ENCODE measurements around the gene PNMA8C. TPM values are rescaled to one million over a fixed set of nuclear protein-coding genes. Genes with fewer than 3 reads are reported as not detected.
A peak's percentile ranks its signal among the peaks of the same experiment; 100 is the strongest.

PNMA8C gene
- total RNA-seq, 1 donor from 2014 or later, result 1.4 TPM

GRCh38 chr19:46392252-46392801, 36.4 kb downstream of the PNMA8C start:
- H3K4me3 Mint-ChIP-seq, result no peak overlapping the region
- H3K36me3 Mint-ChIP-seq (ENCODE audit: low read depth), result peaks cover 24% of the 10 kb centered on the region
- no peaks in the 10 kb centered on the region for H3K9me3 Mint-ChIP-seq
- no peak for DNase-seq (ENCODE audit: low read depth, low spot score)
- TF ChIP-seq CTCF (conservative IDR thresholded peaks at IDR 0.05), result no peak
- H3K27me3 Mint-ChIP-seq (ENCODE audit: low read depth), result no peaks in the 10 kb centered on the region
- H3K4me1 Mint-ChIP-seq, result peaks cover 12% of the 10 kb centered on the region
- H3K27ac Mint-ChIP-seq (ENCODE audit: unreplicated experiment), result peak overlapping the region; percentile 97

- no peaks in the 10 kb centered on the region for H3K27me3 Mint-ChIP-seq (ENCODE audit: low read depth)
- DNase-seq (ENCODE audit: low read depth, low spot score), result no peak
- H3K4me3 Mint-ChIP-seq, result no peak overlapping the region
- no peak for TF ChIP-seq CTCF (conservative IDR thresholded peaks at IDR 0.05)
- H3K27ac Mint-ChIP-seq (ENCODE audit: unreplicated experiment), result no peak overlapping the region
- H3K36me3 Mint-ChIP-seq (ENCODE audit: low read depth), result peaks cover 26% of the 10 kb centered on the region
- no peaks in the 10 kb centered on the region for H3K9me3 Mint-ChIP-seq
- peaks cover 11% of the 10 kb centered on the region for H3K4me1 Mint-ChIP-seq
Observed at GRCh38 chr19:46391296-46392251, 37.2 kb downstream of the PNMA8C start.

GRCh38 chr19:46390866-46391265, 37.9 kb downstream of the PNMA8C start:
- H3K4me1 Mint-ChIP-seq, result peaks cover 11% of the 10 kb centered on the region
- no peaks in the 10 kb centered on the region for H3K27me3 Mint-ChIP-seq (ENCODE audit: low read depth)
- no peak for DNase-seq (ENCODE audit: low read depth, low spot score)
- peaks cover 28% of the 10 kb centered on the region for H3K36me3 Mint-ChIP-seq (ENCODE audit: low read depth)
- H3K4me3 Mint-ChIP-seq, result no peak overlapping the region
- TF ChIP-seq CTCF (conservative IDR thresholded peaks at IDR 0.05), result no peak
- H3K27ac Mint-ChIP-seq (ENCODE audit: unreplicated experiment), result no peak overlapping the region
- no peaks in the 10 kb centered on the region for H3K9me3 Mint-ChIP-seq

GRCh38 chr19:46390121-46390858, 38.4 kb downstream of the PNMA8C start:
- H3K4me1 Mint-ChIP-seq, result peaks cover 6% of the 10 kb centered on the region
- H3K36me3 Mint-ChIP-seq (ENCODE audit: low read depth), result peaks cover 29% of the 10 kb centered on the region
- no peak overlapping the region for H3K4me3 Mint-ChIP-seq
- DNase-seq (ENCODE audit: low read depth, low spot score), result no peak
- no peak for TF ChIP-seq CTCF (conservative IDR thresholded peaks at IDR 0.05)
- H3K27ac Mint-ChIP-seq (ENCODE audit: unreplicated experiment), result no peak overlapping the region
- no peaks in the 10 kb centered on the region for H3K27me3 Mint-ChIP-seq (ENCODE audit: low read depth)
- no peaks in the 10 kb centered on the region for H3K9me3 Mint-ChIP-seq

- no peaks in the 10 kb centered on the region for H3K27me3 Mint-ChIP-seq (ENCODE audit: low read depth)
- no peaks in the 10 kb centered on the region for H3K9me3 Mint-ChIP-seq
- H3K4me3 Mint-ChIP-seq, result no peak overlapping the region
- peaks cover 31% of the 10 kb centered on the region for H3K36me3 Mint-ChIP-seq (ENCODE audit: low read depth)
- DNase-seq (ENCODE audit: low read depth, low spot score), result no peak
- H3K4me1 Mint-ChIP-seq, result peaks cover 6% of the 10 kb centered on the region
- no peak for TF ChIP-seq CTCF (conservative IDR thresholded peaks at IDR 0.05)
- H3K27ac Mint-ChIP-seq (ENCODE audit: unreplicated experiment), result no peak overlapping the region
Observed at GRCh38 chr19:46388311-46389095, 40.2 kb downstream of the PNMA8C start.

Measured in neural crest cell (in vitro differentiated cells).